GM12875 (cell line): Measurements from ENCODE around the gene STPG4.

ENCODE experiments used
- H3K4me3 ChIP-seq: one replicate; pipeline ENCODE4 v1.5.1; 2011; ENCODE audit warnings: low read depth, low read length, control low read depth
- CTCF ChIP-seq: IDR thresholded peaks from 2 replicates; pipeline ENCODE4 v1.5.1; 2011; ENCODE audit warnings: low read depth, mild to moderate bottlenecking, control low read depth, inconsistent platforms, low read length, moderate library complexity, borderline replicate concordance; ENCODE audit not compliant: insufficient read depth

STPG4 gene

DNA sequence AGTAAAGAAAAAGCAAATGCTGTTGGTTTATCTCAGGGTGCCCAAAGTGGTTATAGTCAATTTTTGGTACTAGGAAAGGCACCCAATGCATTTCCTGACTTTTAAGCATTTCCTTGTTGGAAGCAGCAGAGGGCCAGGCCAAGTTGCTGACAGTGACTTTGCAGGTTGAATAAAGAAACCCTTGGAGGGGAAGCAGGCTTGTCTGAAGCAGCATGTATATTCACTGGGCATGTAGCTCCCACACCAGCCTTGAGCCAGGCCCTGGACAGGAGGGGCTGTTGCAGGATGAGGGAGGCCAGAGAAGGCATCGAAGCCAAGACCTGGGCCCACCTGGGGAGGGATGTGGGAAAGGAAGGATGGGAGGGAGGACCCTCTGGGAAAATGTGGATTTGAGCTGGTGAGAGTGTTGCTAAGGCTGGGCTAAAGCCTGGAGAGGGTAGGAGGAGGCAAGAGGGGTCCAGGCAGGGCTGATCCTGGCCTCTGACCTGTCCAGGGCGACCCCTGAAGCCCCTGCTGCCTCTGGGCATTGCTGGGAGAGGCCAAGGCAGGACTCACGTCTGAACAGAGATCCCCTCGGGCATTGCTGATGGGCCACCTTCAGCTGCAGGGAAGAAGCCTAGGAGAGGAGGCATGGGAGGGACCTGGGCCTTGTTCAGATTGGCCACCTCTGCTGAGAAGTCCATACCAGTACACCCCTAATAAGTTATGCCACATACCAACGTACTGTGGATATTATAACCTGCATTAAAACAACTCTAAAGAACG is 79.6 kb downstream of the STPG4 start:
- TF ChIP-seq CTCF, result no peak
- H3K4me3 ChIP-seq, result no peak overlapping the region

GRCh38 chr2:47074691-47075090 is 80.4 kb downstream of the STPG4 start:
- TF ChIP-seq CTCF, result no peak

DNA sequence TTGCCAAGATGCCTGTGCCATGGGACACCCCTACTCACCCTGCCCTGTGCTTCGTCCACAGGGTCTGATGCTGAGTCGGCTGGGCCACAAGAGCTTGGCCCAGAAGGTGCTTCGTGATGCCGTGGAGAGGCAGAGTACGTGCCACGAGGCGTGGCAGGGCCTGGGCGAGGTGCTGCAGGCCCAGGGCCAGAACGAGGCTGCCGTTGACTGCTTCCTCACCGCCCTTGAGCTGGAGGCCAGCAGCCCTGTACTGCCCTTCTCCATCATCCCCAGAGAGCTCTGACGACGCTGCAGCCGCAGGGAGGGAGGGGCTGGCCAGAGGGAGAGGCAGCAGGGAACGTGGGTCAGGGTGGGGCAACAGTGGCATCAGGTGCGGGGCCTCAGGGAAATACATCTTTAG is 81.5 kb downstream of the STPG4 start:
- H3K4me3 ChIP-seq, result no peak overlapping the region
- no peak for TF ChIP-seq CTCF

More at GRCh38 chr2:47074691-47075090, 80.4 kb downstream of the STPG4 start:
- H3K4me3 ChIP-seq, result no peak overlapping the region

- TF ChIP-seq CTCF, result no peak
- no peak overlapping the region for H3K4me3 ChIP-seq
Observed at GRCh38 chr2:47073217-47073616, 81.9 kb downstream of the STPG4 start.

DNA sequence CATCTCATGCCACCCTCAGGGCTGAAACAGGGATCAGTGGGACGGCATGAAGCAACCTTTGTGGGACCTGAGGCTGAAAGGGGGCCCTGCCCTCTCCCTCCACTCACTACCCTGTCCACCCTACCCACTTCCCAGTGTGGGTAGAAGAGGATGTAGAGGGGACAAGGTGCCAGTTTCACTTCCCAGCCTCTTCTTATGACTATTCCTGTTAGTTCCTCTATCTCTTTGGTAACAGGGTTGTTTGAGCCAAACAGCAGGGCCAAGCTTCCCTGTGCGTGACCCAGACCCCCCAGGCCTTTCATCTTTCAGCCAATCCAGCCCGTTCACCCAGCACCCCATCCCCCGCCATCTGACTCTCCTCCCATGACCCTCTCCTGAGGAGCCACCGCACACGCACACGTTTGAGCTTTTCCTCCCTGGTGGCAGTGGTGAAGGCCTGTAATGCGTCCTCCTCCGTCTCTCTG is 82.3 kb downstream of the STPG4 start:
- no peak for TF ChIP-seq CTCF
- no peak overlapping the region for H3K4me3 ChIP-seq

GRCh38 chr2:47072018-47072691 is 83.0 kb downstream of the STPG4 start:
- no peak overlapping the region for H3K4me3 ChIP-seq
- TF ChIP-seq CTCF, result no peak
